HG03060 (cell line): Measurements from ENCODE around the gene SOX2.

Source experiments
- ATAC-seq: cut with Tn5 transposase; IDR thresholded peaks from one replicate; pipeline ENCODE4 v1.9.1; 2021; ENCODE audit warnings: low read depth, moderate number of reproducible peaks; ENCODE audit not compliant: unreplicated experiment

The SOX2 gene

GRCh38 chr3:181721046-181721875 is 9.5 kb downstream of the SOX2 start:
- ATAC-seq, result no peak

DNA sequence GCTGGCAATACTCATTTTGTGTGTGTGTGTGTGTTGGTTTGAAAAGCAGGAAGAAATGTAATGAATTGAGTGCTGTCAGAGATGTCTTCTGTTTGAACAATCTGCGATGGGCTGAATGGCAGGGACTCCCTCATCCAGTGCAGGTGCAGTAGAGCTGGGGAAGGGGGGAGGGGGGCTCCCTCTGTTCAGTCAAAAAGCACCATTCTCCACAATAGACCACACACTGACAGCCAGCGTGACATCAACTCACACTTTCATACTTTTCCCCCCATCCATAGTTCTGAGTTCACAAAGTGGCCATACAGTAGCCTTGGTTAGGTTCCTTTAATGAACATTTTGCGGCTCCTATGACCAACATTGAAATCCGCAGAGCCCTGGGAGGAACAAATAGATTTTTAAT is 10.4 kb downstream of the SOX2 start:
- no peak for ATAC-seq

- ATAC-seq, result no peak
Observed at GRCh38 chr3:181722766-181723425, 11.2 kb downstream of the SOX2 start.

- no peak for ATAC-seq
Observed at GRCh38 chr3:181723625-181724191, 12.0 kb downstream of the SOX2 start.

DNA sequence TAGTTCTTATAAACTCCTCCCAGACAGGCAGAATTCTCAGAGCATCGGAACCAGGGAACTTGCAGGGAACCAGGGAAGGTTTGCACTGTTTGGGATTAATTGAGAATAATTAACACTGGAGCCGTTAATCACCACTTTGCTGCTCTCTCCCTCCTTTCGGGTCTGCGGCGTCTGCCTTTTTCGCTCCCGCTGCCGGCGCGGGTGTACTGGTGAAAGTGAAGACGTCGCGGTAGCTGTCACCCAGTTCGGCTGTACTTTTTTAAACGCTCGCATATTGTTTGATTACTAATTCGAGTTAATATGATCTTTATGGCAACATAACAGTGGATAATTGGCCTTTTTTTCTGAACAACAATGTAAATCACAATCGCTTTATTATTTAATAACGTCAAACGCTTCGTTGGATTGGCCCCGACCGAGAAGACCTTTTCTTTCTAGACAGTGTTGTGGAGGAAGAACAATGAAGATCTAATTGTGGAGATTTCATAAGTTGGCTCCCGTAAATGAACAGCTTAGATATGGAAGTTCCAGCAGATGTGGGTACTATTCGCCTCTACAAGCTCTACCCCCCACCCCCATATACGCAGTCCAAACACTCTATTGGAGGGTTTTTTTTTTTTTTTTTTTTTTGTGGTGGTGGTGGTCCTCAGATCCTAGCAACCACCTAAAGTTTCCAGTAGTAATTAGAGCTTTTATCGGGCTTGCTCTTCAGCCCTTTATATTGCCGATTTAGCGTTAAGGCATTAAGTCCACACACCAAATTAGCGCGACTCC is 12.7 kb downstream of the SOX2 start:
- no peak for ATAC-seq

DNA sequence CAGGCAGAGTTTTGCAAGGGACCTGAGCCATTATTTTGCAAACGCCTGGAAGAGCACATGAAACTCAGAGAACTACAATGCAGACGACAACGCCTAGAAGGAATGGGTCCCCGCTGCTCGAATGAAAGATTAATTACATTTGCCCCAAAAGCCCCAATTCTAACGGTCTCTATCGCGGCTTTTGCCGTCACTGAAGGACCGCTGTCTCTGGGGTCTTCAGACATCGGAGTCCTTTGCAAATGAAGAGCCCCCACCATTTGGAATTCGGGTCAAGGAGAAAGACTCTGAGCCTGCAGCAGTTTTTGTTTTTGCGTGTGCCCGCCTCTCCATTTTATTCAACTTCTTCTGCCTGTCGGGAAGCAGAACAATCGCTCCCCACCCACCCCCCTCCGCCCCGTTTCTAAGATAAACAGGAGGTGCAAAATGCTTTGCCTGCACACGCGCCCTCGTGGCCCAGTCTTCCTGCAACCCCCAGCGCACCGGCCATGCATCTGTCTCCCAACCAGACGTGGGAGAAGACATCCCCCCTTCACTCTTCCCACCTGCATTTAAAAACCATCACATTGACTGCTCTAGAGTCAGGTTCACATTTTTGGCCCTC is 13.5 kb downstream of the SOX2 start:
- ATAC-seq, result no peak

GRCh38 chr3:181725830-181726229 is 14.1 kb downstream of the SOX2 start:
- no peak for ATAC-seq

DNA sequence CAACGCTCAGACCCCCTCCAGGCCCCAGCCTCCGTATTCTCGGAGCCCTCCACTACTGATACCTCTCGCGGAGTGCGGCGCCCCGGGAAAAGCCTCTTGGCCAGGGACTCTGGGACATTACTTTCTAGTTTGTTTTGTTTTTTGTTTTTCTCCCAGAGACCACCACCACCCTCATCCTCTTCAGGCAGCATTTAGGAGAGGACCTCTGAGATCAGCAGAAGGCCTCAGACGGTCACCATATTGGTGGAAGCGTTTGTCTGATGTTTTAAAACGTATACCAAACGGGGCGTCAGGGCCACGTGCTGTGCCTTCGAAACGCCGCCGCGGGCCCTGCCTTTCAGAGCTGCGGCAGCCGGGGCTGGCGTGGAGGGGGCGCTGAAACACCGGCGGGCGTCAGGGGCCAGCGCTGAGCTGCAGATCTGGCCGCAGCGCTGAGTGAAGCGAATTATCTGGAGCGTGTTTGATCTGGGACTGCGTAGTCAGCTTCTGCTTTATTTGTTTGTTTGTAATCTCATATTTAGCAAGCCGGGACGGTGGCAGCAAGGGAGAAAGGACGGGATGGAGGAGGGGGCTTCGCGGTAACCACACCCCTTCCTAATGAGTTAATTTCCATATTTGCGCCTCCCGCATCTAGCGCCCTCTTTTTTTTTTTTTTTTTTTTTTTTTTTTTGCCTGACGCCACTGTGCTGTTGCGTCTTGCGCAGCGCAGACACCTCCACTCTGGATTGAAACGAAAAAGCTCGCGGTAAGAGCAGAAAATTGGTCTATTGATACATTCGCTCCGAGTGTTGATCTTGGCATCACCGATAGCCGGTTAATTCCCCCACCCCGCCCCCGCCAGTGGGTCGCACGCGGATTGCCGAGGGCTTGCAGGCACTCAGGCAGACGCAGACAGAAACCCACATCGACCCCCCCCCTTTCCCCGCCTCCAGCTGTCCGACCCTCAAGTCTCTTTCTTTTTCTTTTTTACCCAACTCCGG is 14.9 kb downstream of the SOX2 start:
- ATAC-seq, result no peak

DNA sequence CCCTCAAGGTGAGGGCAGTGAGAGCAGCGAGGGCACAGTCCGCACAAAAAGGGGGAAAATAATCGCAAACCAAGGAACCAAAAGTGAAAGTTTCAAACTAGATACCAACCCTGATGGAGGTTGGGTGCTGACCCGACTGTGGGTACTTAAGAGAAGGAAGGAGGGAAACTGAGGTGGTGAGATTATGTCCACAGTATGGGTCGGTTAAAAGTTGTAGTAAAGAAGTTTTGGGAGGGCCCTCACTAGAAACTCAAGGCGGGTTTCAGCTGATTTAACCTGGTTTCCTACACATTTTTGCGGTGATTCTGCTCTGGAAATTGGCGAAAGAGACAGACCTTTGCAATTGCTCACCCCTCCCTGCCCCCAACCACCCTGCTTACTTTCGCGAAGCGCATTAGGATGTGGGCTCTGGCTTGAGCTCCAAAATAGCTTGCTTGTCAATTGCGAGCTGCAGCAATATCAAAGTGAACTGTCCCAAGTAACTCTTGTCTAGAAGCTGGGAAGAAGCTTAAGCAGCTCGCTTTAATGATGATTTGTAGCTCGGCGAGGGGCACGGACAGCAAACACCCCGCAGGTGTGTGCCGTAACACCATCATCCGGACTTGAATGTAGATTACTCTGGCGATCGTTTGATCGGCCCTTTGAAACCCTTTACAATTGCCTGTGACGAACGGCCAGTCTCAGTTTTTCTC is 15.8 kb downstream of the SOX2 start:
- no peak for ATAC-seq

GRCh38 chr3:181728470-181729340 is 17.0 kb downstream of the SOX2 start:
- no peak for ATAC-seq

GRCh38 chr3:181729341-181729869 is 17.7 kb downstream of the SOX2 start:
- no peak for ATAC-seq

GRCh38 chr3:181730316-181730715 is 18.6 kb downstream of the SOX2 start:
- ATAC-seq, result no peak

DNA sequence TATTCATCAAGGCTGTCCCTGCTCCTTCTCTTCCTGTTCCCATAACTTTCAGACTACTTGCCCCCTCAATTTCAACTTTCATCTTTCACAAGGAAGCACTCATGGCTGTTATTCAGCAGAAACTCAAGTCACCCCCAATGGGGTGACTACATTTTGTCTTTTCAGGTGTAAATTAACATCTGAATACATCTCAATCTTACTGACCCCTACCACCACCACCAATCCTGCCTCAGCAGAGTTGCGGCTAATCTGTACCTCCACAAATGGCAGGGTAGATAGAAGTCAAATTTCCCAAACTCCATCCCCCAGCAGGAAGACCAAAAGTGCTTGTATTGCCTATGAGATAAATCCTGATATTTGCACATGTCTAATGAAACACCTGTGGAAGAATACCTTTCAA is 19.2 kb downstream of the SOX2 start:
- ATAC-seq, result no peak

DNA sequence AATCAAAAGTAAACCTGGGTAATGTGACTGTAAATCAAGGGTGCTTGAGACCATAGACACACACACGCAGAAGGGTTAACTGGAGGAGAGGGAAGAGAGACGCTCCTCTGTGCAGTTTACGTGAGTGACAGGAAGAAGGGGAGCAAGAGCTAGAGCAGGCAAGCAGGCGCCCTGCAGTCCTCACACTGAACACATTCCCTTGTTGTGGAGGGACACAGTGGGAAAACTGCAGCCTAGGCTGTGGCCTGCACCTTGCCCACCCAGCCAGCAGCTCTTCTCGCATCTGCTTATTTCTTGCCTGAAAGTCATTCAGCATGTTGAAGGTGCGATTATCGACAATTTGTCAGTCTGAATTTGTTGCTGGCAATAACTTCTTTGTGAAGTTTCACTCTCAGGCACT is 24.2 kb downstream of the SOX2 start:
- no peak for ATAC-seq

GRCh38 chr3:181738551-181738950 is 26.8 kb downstream of the SOX2 start:
- ATAC-seq, result no peak

DNA sequence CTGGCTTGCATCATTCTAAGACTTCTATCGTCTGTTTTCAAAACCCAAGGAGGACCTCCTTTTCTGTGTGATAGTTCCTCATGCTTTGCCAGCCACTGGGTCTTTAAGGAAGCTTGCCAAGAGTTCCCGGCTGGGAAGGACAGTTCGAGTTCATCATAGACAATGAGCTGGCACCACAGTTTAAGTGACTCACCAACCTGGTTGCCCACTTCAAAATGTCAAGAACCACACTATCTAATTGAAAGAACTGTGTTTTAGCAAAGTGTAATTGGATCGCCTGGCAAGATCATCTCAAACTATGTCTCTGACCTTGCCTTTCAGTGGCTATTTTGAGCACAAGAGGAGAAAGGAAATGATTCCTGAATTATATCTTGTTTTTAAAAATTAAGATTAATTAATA is 27.9 kb downstream of the SOX2 start:
- no peak for ATAC-seq

DNA sequence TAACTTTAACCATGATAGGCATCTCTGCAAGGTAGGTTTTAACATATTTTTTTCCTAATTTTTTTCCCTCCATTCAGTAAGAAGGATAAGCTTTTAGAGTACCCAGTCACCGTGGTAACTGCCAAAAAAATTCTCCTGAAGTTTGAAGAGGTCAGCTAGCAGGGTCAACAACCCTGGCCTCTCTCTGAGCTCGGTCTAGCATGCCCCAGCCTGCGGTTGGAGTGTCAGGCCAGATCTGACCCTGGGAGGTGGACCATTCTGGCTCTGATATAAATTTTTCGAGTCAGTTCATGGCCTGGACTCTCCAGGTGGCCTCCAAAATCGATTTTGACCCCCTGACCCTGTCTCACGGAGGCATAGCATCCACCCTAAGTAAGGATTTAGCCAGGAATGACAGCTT is 29.7 kb downstream of the SOX2 start:
- no peak for ATAC-seq

DNA sequence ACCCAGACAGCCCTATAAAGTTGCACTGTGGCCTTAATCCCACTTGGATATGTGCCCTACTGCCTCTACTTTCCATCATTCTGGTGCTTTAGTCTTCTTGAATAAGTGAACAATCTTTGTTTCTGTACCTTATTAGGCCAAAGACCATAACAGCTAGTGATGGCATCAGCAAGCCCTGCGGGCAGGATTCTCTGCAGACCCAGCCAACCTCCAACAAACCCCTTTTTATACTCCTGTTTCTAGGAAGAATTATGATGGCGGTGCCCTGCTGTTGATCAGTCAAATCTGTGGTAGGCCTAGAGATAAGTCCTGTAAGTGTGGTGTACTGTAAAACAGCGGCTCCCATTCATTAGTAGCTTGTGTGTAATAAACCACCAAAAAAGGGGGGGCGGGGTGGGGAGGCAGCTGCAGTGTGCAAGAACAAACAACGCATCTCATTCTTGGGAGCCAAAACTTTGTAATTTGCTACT is 40.5 kb downstream of the SOX2 start:
- no peak for ATAC-seq
